Fibroblast of lung (primary cell): ENCODE results near the gene CCNB1. TPM values are rescaled to one million over a fixed set of nuclear protein-coding genes. Genes with fewer than 3 reads are reported as not detected.

ENCODE experiments used
- DNase-seq, 2 donors: peaks; one replicate each; pipeline versions ENCODE4 v3.0.0 to v3.0.0-alpha.2; 2010; ENCODE audit warnings: low read depth in 2 of 2
- H2AFZ ChIP-seq: 2 replicates; pipeline ENCODE4 v1.5.1; 2012; ENCODE audit warnings: low read length, control low read depth, inconsistent platforms
- H3K27ac ChIP-seq: 2 replicates; pipeline ENCODE4 v1.5.1; 2011; ENCODE audit warnings: low read length, control low read depth; ENCODE audit not compliant: insufficient read depth
- H3K27me3 ChIP-seq: 2 replicates; pipeline ENCODE4 v1.5.1; 2011; ENCODE audit warnings: mild to moderate bottlenecking, low read length; ENCODE audit not compliant: control insufficient read depth, insufficient read depth
- H3K36me3 ChIP-seq: 2 replicates; pipeline ENCODE4 v1.5.1; 2011; ENCODE audit warnings: low read length; ENCODE audit not compliant: control insufficient read depth, insufficient read depth
- H3K4me1 ChIP-seq: 2 replicates; pipeline ENCODE4 v1.5.1; 2011; ENCODE audit warnings: low read length; ENCODE audit not compliant: control insufficient read depth, insufficient read depth; ENCODE audit errors: extremely low read depth
- H3K4me2 ChIP-seq: 2 replicates; pipeline ENCODE4 v1.5.1; 2011; ENCODE audit warnings: low read length, control low read depth; ENCODE audit not compliant: insufficient read depth; ENCODE audit errors: extremely low read depth
- H3K4me3 ChIP-seq, 4 experiments: fragments of 200-600 bp in 1 of 4; sonication (generic) in 1 of 4; replicated peaks in 1 of 4; 2 replicates each; pipeline ENCODE4 v1.5.1; 2011 to 2016; ENCODE audit warnings: low read length in 4 of 4, low read depth in 3 of 4, mild to moderate bottlenecking in 3 of 4, control low read depth in 2 of 4, inconsistent platforms in 1 of 4, mixed read lengths in 1 of 4; ENCODE audit not compliant: insufficient read depth in 1 of 4; ENCODE audit errors: control extremely low read depth in 1 of 4
- H3K79me2 ChIP-seq: 2 replicates; pipeline ENCODE4 v1.5.1; 2012; ENCODE audit warnings: mild to moderate bottlenecking, low read length, inconsistent platforms; ENCODE audit not compliant: control insufficient read depth, insufficient read depth
- H3K9ac ChIP-seq: 2 replicates; pipeline ENCODE4 v1.5.1; 2011; ENCODE audit warnings: mild to moderate bottlenecking, low read length, control low read depth; ENCODE audit not compliant: insufficient read depth
- H3K9me3 ChIP-seq: 2 replicates; pipeline ENCODE4 v1.5.1; 2012; ENCODE audit warnings: low read depth, low read length; ENCODE audit not compliant: control insufficient read depth, insufficient read depth
- H4K20me1 ChIP-seq: 2 replicates; pipeline ENCODE4 v1.5.1; 2011; ENCODE audit warnings: low read length; ENCODE audit not compliant: control insufficient read depth, insufficient read depth; ENCODE audit errors: extremely low read depth
- EZH2 ChIP-seq: IDR thresholded peaks from 2 replicates; pipeline ENCODE4 v1.5.1; 2012; ENCODE audit warnings: low read length, control low read depth, mild to moderate bottlenecking; ENCODE audit errors: missing control alignments
- polyA minus RNA-seq: library from RNA; depleted of rRNA, polyadenylated mRNA; stranded (reverse); fragments of >200 nt; gene quantifications from 2 replicates; pipeline ENCODE4 v1.2.3, GENCODE V29; 2011; ENCODE audit warnings: low replicate concordance
- polyA plus RNA-seq, 2 donors: library from polyadenylated mRNA; depleted of rRNA in 1 of 2; stranded (reverse) in 1 of 2; unstranded in 1 of 2; fragments of >200 nt; gene quantifications; 2 replicates each; pipeline ENCODE4 v1.2.1, GENCODE V29; 2011 to 2012; ENCODE audit warnings: missing spikeins in 1 of 2
- total RNA-seq: library from RNA; depleted of rRNA; stranded (reverse); fragments of >200 nt; gene quantifications from 2 replicates; pipeline ENCODE4 v1.2.1, GENCODE V29; 2014
- TF ChIP-seq, protein P1 (sequence below), 2 donors: IDR thresholded peaks in 1 of 2; conservative IDR thresholded peaks in 1 of 2; 1 replicate in 1 of 2; 2 replicates in 1 of 2; pipeline ENCODE4 v1.5.1; 2011 to 2012; ENCODE audit warnings: low read length in 2 of 2, control low read depth in 1 of 2, inconsistent platforms in 1 of 2, low read depth in 1 of 2, mild to moderate bottlenecking in 1 of 2

The CCNB1 gene
- total RNA-seq: 8.2 and 74.3 TPM in 2 replicates
- 46.8 and 166 TPM in 2 replicates for polyA plus RNA-seq
- polyA plus RNA-seq (2012): 36.5 and 162 TPM in 2 replicates
- polyA minus RNA-seq: 13.5 and 16.7 TPM in 2 replicates

DNA sequence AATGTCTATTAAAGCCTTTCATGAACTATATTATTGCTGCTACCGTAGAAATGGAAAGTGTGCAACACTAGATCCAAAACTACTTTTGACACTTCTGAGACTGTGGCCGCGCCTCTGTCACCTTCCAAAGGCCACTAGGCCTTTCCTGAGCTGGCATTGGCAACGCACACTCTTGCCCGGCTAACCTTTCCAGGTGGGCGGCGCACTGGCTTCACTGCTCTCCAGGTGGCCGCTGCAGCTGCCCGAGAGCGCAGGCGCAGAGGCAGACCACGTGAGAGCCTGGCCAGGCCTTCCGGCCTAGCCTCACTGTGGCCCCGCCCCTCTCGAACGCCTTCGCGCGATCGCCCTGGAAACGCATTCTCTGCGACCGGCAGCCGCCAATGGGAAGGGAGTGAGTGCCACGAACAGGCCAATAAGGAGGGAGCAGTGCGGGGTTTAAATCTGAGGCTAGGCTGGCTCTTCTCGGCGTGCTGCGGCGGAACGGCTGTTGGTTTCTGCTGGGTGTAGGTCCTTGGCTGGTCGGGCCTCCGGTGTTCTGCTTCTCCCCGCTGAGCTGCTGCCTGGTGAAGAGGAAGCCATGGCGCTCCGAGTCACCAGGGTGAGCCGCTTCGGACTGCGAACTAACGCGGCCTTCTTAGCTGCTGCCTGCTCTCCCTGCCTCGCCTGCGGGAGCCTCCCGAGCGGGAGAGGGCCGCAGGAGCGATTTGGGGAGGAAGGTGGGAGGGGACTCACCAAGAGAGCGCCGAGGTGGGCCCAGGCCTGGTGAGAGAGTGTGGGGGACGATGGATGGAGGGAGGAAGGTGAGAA is at the start of gene CCNB1:
TSS of gene CCNB1 (plus strand) at position 465 of the 807 bp plus-strand sequence. CDS start at position 578, 113 bp downstream.
- peak within 1 kb of the TSS; percentile 88 for H3K27ac ChIP-seq
- no peaks in the 10 kb centered on the region for H4K20me1 ChIP-seq
- peaks cover 36% of the 10 kb centered on the region for H3K79me2 ChIP-seq
- no peaks in the 10 kb centered on the region for H3K36me3 ChIP-seq
- H2AFZ ChIP-seq: peak within 1 kb of the TSS; percentile 95
- H3K9ac ChIP-seq: peak within 1 kb of the TSS; percentile 70
- TF ChIP-seq EZH2: no peak
- TF ChIP-seq, protein P1, sequence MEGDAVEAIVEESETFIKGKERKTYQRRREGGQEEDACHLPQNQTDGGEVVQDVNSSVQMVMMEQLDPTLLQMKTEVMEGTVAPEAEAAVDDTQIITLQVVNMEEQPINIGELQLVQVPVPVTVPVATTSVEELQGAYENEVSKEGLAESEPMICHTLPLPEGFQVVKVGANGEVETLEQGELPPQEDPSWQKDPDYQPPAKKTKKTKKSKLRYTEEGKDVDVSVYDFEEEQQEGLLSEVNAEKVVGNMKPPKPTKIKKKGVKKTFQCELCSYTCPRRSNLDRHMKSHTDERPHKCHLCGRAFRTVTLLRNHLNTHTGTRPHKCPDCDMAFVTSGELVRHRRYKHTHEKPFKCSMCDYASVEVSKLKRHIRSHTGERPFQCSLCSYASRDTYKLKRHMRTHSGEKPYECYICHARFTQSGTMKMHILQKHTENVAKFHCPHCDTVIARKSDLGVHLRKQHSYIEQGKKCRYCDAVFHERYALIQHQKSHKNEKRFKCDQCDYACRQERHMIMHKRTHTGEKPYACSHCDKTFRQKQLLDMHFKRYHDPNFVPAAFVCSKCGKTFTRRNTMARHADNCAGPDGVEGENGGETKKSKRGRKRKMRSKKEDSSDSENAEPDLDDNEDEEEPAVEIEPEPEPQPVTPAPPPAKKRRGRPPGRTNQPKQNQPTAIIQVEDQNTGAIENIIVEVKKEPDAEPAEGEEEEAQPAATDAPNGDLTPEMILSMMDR (conservative IDR thresholded peaks at IDR 0.05 in 1 of 2, IDR thresholded peaks at IDR 0.05 in 1 of 2; ENCODE audit: low read depth in 1 of 2, low read length in 2 of 2): no peak
- H3K4me3 ChIP-seq: peak within 1 kb of the TSS; percentile 80 to 98 (median 94)
- no peaks in the 10 kb centered on the region for H3K9me3 ChIP-seq
- peaks cover 3% of the 10 kb centered on the region for H3K4me1 ChIP-seq
- H3K27me3 ChIP-seq: no peaks in the 10 kb centered on the region
- peak within 1 kb of the TSS; percentile 74 for H3K4me2 ChIP-seq
- DNase-seq: peak; percentile 95

DNA sequence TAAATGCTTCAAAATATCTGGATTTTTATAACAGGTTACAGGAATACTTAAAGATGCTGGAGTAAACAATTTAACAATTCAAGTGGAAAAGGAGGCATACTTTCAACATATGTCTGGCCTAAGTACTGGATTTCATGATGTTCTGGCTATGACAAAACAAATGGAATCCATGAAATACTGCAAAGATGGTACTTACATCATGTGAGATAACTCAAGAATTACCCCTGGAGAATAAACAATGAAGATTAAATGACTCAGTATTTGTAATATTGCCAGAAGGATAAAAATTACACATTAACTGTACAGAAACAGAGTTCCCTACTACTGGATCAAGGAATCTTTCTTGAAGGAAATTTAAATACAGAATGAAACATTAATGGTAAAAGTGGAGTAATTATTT is 37.5 kb upstream of the CCNB1 start:
- peak; percentile 75 to 81 for DNase-seq
- H3K79me2 ChIP-seq: no peaks in the 10 kb centered on the region
- H3K4me2 ChIP-seq: no peak overlapping the region
- no peaks in the 10 kb centered on the region for H3K9me3 ChIP-seq
- no peak overlapping the region for H2AFZ ChIP-seq
- H3K9ac ChIP-seq: no peak overlapping the region
- H4K20me1 ChIP-seq: no peaks in the 10 kb centered on the region
- H3K4me3 ChIP-seq: no peak overlapping the region
- no peak for TF ChIP-seq EZH2
- TF ChIP-seq, protein P1 (conservative IDR thresholded peaks at IDR 0.05 in 1 of 2, IDR thresholded peaks at IDR 0.05 in 1 of 2; ENCODE audit: low read depth in 1 of 2, low read length in 2 of 2): no peak
- no peaks in the 10 kb centered on the region for H3K27me3 ChIP-seq
- H3K4me1 ChIP-seq: no peaks in the 10 kb centered on the region
- no peaks in the 10 kb centered on the region for H3K36me3 ChIP-seq
- no peak overlapping the region for H3K27ac ChIP-seq

DNA sequence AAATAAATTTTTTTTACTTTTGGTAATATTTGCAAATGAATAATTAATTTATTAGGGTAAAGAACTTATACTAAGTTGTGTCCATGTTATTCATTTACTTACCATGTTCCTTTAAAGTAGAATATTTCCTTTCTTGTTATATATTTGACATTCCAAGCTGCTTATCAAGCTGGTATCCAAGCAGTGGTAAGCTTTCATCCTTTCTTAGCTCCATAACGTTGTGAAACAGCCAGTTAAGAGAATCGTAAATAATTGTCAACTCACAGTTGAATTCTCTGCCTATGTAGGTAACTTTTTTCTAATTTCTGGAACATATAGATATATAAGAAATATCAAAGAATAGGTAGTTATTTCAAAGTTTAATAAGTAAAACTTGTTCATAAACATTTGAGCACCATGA is 36.7 kb upstream of the CCNB1 start:
- Histone ChIP-seq H2AFZ (no peak overlapping the region), H3K9ac (no peak overlapping the region), H3K36me3 (no peaks in the 10 kb centered on the region), H3K4me3 (no peak overlapping the region), H3K27me3 (no peaks in the 10 kb centered on the region), H4K20me1 (no peaks in the 10 kb centered on the region), H3K4me2 (no peak overlapping the region), H3K79me2 (no peaks in the 10 kb centered on the region), H3K9me3 (no peaks in the 10 kb centered on the region), H3K4me1 (no peaks in the 10 kb centered on the region), H3K27ac (no peak overlapping the region)
- DNase-seq: no peak
- TF ChIP-seq, protein P1 (conservative IDR thresholded peaks at IDR 0.05 in 1 of 2, IDR thresholded peaks at IDR 0.05 in 1 of 2; ENCODE audit: low read depth in 1 of 2, low read length in 2 of 2): no peak
- TF ChIP-seq EZH2: no peak
